Right atrium auricular region (tissue), 2 donors: ENCODE results near the gene EGFLAM. TPM values are rescaled to one million over a fixed set of nuclear protein-coding genes. Genes with fewer than 3 reads are reported as not detected.

ENCODE experiments used
- DNase-seq: peaks from one replicate; pipeline ENCODE4 v3.0.0-alpha.2; 2019; ENCODE audit warnings: low spot score
- H3K27ac ChIP-seq, 2 donors: fragments of 200-600 bp; sonication (generic); 1 replicate in 1 of 2; 2 replicates in 1 of 2; pipeline ENCODE4 v1.5.1; 2016 to 2019
- H3K27me3 ChIP-seq, 2 donors: fragments of 200-600 bp; sonication (generic); one replicate each; pipeline versions ENCODE4 v1.5.1 to v1.6.0; 2017 to 2019
- H3K36me3 ChIP-seq: fragments of 200-600 bp; sonication (generic); one replicate; pipeline ENCODE4 v1.5.1; 2016
- H3K4me1 ChIP-seq, 2 donors: fragments of 200-600 bp; sonication (generic); one replicate each; pipeline versions ENCODE4 v1.5.1 to v1.6.0; 2017 to 2019
- H3K4me3 ChIP-seq, 2 donors: fragments of 200-600 bp; sonication (generic); 1 replicate in 1 of 2; 2 replicates in 1 of 2; pipeline ENCODE4 v1.5.1; 2017 to 2019; ENCODE audit warnings: mild to moderate bottlenecking in 1 of 2, moderate library complexity in 1 of 2
- H3K9me3 ChIP-seq, 2 donors: fragments of 200-600 bp; sonication (generic); one replicate each; pipeline ENCODE4 v1.5.1; 2019
- total RNA-seq, 2 donors: library from RNA; depleted of rRNA; stranded (reverse); fragments of >200 nt; gene quantifications; one replicate each; pipeline ENCODE4 v1.1.0, GENCODE V29; 2016
- TF ChIP-seq, protein P1 (sequence below), 2 donors: fragments of 200-600 bp; sonication (generic); IDR thresholded peaks; one replicate each; pipeline ENCODE4 v1.5.1; 2019; ENCODE audit warnings: antibody characterized with exemption in 2 of 2

EGFLAM gene
- total RNA-seq, 2 donors from 2014 or later: 2.2 to 8.8 TPM

DNA sequence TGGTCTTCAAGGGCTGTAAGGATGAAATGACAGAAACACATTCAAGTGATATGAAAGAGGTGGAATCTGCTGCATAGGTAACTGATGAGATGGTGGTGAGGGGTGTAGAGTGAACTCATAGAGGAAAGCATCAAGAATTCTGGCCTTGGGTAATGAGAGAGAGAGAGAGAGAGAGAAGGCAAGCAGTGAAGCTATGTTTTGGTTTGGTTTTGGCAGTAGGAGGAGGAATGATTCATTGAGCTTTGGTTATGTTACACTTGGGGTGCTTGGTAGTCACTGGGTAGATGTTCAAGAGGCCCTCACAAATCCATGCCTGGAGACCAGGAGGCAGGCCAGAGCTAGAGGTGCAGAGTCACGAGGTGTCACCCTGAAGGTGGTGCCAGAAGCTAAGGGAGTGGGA lies 89.5 kb downstream of the EGFLAM start:
- no peaks in the 10 kb centered on the region for H3K36me3 ChIP-seq
- no peak overlapping the region for H3K4me3 ChIP-seq
- TF ChIP-seq, protein P1, sequence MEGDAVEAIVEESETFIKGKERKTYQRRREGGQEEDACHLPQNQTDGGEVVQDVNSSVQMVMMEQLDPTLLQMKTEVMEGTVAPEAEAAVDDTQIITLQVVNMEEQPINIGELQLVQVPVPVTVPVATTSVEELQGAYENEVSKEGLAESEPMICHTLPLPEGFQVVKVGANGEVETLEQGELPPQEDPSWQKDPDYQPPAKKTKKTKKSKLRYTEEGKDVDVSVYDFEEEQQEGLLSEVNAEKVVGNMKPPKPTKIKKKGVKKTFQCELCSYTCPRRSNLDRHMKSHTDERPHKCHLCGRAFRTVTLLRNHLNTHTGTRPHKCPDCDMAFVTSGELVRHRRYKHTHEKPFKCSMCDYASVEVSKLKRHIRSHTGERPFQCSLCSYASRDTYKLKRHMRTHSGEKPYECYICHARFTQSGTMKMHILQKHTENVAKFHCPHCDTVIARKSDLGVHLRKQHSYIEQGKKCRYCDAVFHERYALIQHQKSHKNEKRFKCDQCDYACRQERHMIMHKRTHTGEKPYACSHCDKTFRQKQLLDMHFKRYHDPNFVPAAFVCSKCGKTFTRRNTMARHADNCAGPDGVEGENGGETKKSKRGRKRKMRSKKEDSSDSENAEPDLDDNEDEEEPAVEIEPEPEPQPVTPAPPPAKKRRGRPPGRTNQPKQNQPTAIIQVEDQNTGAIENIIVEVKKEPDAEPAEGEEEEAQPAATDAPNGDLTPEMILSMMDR (IDR thresholded peaks at IDR 0.05): no peak
- no peak overlapping the region for H3K27ac ChIP-seq
- H3K27me3 ChIP-seq: no peaks in the 10 kb centered on the region
- H3K4me1 ChIP-seq: no peaks in the 10 kb centered on the region
- no peak for DNase-seq
- H3K9me3 ChIP-seq: no peaks in the 10 kb centered on the region

DNA sequence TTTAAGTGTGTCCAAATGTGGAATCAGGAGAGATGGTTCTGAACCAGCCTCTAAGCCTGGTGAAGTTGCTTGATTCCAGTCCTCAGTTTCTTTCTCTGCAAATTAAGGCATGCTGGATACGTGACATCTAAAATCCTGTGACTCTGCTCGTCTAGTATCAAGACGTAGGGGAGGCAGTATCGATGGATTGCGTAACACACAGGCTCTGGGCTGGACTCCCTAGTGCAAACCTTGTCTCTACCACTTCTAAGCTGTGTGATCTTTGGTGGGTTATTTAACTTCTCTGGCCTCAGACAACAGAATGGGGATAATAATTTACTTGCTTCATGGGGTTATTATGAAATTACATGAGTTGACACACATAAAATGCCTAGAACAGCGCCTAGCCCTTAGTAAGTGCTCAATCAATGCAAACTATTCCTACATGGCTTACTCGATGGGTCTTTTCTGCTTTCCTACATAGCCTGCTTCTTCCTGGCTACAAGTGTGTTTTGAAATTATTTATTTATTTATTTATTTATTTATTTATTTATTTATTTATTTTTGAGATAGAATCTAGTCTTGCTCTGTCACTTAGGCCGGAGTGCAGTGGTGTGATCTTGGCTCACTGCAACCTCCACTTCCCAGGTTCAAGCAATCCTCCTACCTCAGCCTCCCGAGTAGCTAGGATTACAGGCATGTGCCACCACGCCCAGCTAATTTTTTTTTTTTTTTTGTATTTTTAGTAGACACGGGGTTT lies 102.1 kb downstream of the EGFLAM start:
- TF ChIP-seq, protein P1 (IDR thresholded peaks at IDR 0.05): no peak
- H3K4me3 ChIP-seq: no peak overlapping the region
- H3K27me3 ChIP-seq: no peaks in the 10 kb centered on the region
- no peak for DNase-seq
- H3K36me3 ChIP-seq: no peaks in the 10 kb centered on the region
- H3K9me3 ChIP-seq: no peaks in the 10 kb centered on the region
- no peak overlapping the region for H3K27ac ChIP-seq
- H3K4me1 ChIP-seq: no peaks in the 10 kb centered on the region

DNA sequence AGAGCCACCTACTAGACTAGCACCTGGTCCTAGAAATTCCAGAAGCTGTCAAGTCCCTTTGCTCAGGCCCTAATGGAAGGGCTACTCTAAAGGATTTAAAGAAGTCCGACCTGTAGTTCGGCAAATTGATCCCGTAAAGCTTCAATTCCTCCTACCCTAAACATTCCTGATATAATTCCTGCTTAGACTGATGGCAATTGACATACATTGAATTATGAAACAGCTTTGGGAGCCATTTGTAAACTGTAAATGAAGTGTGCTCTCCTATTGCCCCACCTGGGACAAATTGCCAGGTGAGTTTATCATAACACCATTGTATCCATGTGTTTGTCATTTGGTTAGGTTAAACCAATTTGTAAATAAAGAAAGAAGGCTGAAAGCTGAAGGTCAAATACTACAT lies 104.4 kb downstream of the EGFLAM start:
- no peaks in the 10 kb centered on the region for H3K36me3 ChIP-seq
- H3K27ac ChIP-seq: no peak overlapping the region
- TF ChIP-seq, protein P1 (IDR thresholded peaks at IDR 0.05): no peak
- no peak for DNase-seq
- H3K4me3 ChIP-seq: no peak overlapping the region
- H3K4me1 ChIP-seq: no peaks in the 10 kb centered on the region
- no peaks in the 10 kb centered on the region for H3K9me3 ChIP-seq
- no peaks in the 10 kb centered on the region for H3K27me3 ChIP-seq

DNA sequence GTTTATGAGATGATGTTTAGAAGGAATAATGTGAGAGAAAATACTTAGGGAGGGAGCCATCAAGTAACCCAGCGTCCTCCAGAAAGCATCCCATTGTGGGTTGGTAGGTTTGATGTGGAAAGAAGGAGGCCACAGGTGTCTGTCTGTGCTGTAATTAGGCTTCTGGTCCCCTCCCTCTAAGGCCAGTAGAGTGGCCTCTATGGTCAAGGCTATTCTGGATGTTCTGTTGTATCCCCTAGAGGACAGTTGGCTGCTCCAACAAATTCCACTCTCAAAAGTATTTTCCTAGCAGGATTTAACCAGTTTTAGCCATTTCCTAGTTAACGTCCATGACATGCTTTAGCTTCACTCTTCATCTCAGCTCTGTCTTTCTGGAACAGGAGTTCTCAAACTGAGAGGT lies 106.5 kb downstream of the EGFLAM start:
- Histone ChIP-seq H3K9me3 (no peaks in the 10 kb centered on the region), H3K4me3 (no peak overlapping the region), H3K27me3 (no peaks in the 10 kb centered on the region), H3K4me1 (no peaks in the 10 kb centered on the region), H3K27ac (no peak overlapping the region), H3K36me3 (no peaks in the 10 kb centered on the region)
- DNase-seq: no peak
- TF ChIP-seq, protein P1 (IDR thresholded peaks at IDR 0.05): no peak

DNA sequence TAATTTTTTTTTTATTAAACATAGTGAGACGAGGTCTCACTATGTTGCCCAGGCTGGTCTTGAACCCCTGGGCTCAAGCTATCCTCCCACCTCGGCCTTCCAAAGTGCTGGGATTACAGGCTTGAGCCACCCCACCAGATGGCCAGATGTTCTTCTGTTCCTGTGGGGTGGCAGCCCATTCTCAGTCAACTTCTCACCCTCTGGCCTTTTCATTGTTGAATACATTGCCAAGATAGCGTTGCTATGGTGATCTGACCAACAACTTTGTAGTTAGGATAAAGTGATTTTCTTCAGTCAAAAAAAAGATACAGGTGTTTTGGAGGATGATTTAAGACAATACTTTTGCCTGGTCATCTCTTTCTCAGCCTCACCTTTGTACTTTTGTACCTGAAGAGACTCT lies 109.1 kb downstream of the EGFLAM start:
- Histone ChIP-seq H3K9me3 (no peaks in the 10 kb centered on the region), H3K27ac (no peak overlapping the region), H3K4me1 (no peaks in the 10 kb centered on the region), H3K27me3 (no peaks in the 10 kb centered on the region), H3K4me3 (no peak overlapping the region), H3K36me3 (no peaks in the 10 kb centered on the region)
- DNase-seq: no peak
- TF ChIP-seq, protein P1 (IDR thresholded peaks at IDR 0.05): no peak

DNA sequence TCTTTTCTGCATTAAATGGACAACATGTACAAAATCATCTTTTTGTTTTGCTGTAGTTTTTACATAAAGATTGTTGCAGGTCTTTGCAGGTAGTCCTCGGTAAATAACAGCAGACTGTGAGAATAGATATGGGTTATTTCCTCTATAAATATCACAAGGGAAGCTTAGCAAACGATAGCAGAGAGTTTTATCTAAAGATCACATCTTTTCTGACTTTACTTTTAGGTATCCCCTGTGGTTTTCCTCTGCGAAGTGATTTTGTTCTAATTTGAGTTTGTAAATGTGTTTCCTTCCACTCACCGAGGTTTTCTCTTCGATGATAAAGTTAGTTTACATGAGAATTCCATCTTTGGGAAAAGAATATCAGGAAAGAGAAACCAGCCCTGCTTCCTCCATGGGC lies 109.6 kb downstream of the EGFLAM start:
- no peak overlapping the region for H3K27ac ChIP-seq
- H3K4me1 ChIP-seq: no peaks in the 10 kb centered on the region
- no peaks in the 10 kb centered on the region for H3K27me3 ChIP-seq
- H3K36me3 ChIP-seq: no peaks in the 10 kb centered on the region
- TF ChIP-seq, protein P1 (IDR thresholded peaks at IDR 0.05): no peak
- no peak overlapping the region for H3K4me3 ChIP-seq
- DNase-seq: no peak
- no peaks in the 10 kb centered on the region for H3K9me3 ChIP-seq
